A549 (cell line): ENCODE results near the gene CSF2. TPM values are rescaled to one million over a fixed set of nuclear protein-coding genes. Genes with fewer than 3 reads are reported as not detected.
A peak's percentile ranks its signal among the peaks of the same experiment; 100 is the strongest.

Source experiments
- ATAC-seq, 2 experiments: fragments of 200-7000 bp in 1 of 2; fragments of >200 bp in 1 of 2; cut with Nextera tagmentation in 1 of 2; cut with Tn5 transposase in 1 of 2; 3 replicates each; pipeline versions ENCODE4 v1.8.0 to v1.9.1; 2018 to 2020; ENCODE audit warnings: mild to moderate bottlenecking in 1 of 2, moderate library complexity in 1 of 2
- CTCF ChIA-PET: fragments of 300-600 bp; sonication (Branson Sonifier 250); formaldehyde crosslinking; extraction: SDS; loops from one replicate; lab custom pipeline; 2021; ENCODE audit warnings: antibody characterized with exemption, inconsistent platforms; lab: Yijun Ruan, JAX
- POLR2A ChIA-PET: fragments of 350-600 bp; formaldehyde crosslinking; extraction: SDS; loops from one replicate; lab custom pipeline; 2021; ENCODE audit warnings: antibody characterized with exemption, inconsistent platforms; lab: Yijun Ruan, JAX
- DNase-seq, 2 experiments: peaks; one replicate each; pipeline versions ENCODE4 v3.0.0 to v3.0.0-alpha.2; 2011 to 2016; ENCODE audit warnings: low read depth in 1 of 2, low spot score in 1 of 2
- FAIRE-seq: peaks from 2 replicates; lab custom pipeline; 2011; peaks lifted over from hg19 to GRCh38; lab: Jason Lieb, UNC
- H3K27ac ChIP-seq, 2 experiments: fragments of >200 bp; sonication (Bioruptor Twin); formaldehyde crosslinking; 3 replicates each; pipeline ENCODE4 v1.5.1; 2016 to 2017
- H3K4me1 ChIP-seq: fragments of >200 bp; sonication (Bioruptor Twin); formaldehyde crosslinking; 3 replicates; pipeline ENCODE4 v1.6.1; 2016
- H3K4me2 ChIP-seq: fragments of >200 bp; sonication (Bioruptor Twin); formaldehyde crosslinking; 3 replicates; pipeline ENCODE4 v1.6.1; 2016
- H3K4me3 ChIP-seq: fragments of >200 bp; sonication (Bioruptor Twin); formaldehyde crosslinking; 3 replicates; pipeline ENCODE4 v1.5.1; 2016
- H3K9me3 ChIP-seq: fragments of >200 bp; sonication (Bioruptor Twin); formaldehyde crosslinking; 3 replicates; pipeline ENCODE4 v1.6.1; 2016
- BCL3 ChIP-seq: fragments of >200 bp; sonication (Bioruptor Twin); formaldehyde crosslinking; IDR thresholded peaks from 3 replicates; pipeline ENCODE4 v1.6.1; 2016
- CBX2 ChIP-seq: fragments of 200-600 bp; sonication (generic); IDR thresholded peaks from 2 replicates; pipeline ENCODE4 v1.6.1; 2016; ENCODE audit warnings: low read depth, mild to moderate bottlenecking, borderline replicate concordance
- CBX8 ChIP-seq: fragments of 200-600 bp; sonication (generic); IDR thresholded peaks from 2 replicates; pipeline ENCODE4 v1.6.1; 2016
- CHD2 ChIP-seq: fragments of 150-350 bp; IDR thresholded peaks from 2 replicates; pipeline ENCODE4 v1.6.1; 2014; ENCODE audit warnings: low read length; ENCODE audit not compliant: partially characterized antibody
- EHMT2 ChIP-seq: fragments of 200-600 bp; sonication (generic); IDR thresholded peaks from 2 replicates; pipeline ENCODE4 v1.6.1; 2016; ENCODE audit warnings: antibody characterized with exemption, low read depth, mild to moderate bottlenecking, moderate library complexity
- EP300 ChIP-seq, 2 experiments: fragments of >200 bp; sonication (Bioruptor Twin); formaldehyde crosslinking; IDR thresholded peaks; 2 replicates in 1 of 2; 3 replicates in 1 of 2; pipeline ENCODE4 v1.6.1; 2016 to 2017
- FOSL2 ChIP-seq, 2 experiments: fragments of 450-650 bp in 1 of 2; fragments of >200 bp in 1 of 2; sonication (Bioruptor Twin) in 1 of 2; formaldehyde crosslinking; IDR thresholded peaks; 2 replicates each; pipeline versions ENCODE4 v1.5.0 to v1.6.1; 2016 to 2020; ENCODE audit warnings: mild to moderate bottlenecking in 1 of 2, moderate library complexity in 1 of 2
- FOXS1 ChIP-seq: fragments of 250-450 bp; sonication (Bioruptor Pico); IDR thresholded peaks from 2 replicates; pipeline ENCODE4 v1.5.0; 2020; ENCODE audit warnings: mild to moderate bottlenecking, moderate library complexity
- GATA3 ChIP-seq: IDR thresholded peaks from 2 replicates; pipeline ENCODE4 v1.6.1; 2012; ENCODE audit warnings: borderline replicate concordance
- HEYL ChIP-seq: fragments of 250-450 bp; sonication (Bioruptor Pico); IDR thresholded peaks from 2 replicates; pipeline ENCODE4 v1.8.0; 2021; ENCODE audit warnings: mild to moderate bottlenecking, moderate library complexity
- HOXB13 ChIP-seq: fragments of 250-450 bp; sonication (Bioruptor Pico); IDR thresholded peaks from 2 replicates; pipeline ENCODE4 v1.5.0; 2020; ENCODE audit warnings: low read depth, mild to moderate bottlenecking, moderate library complexity
- JUN ChIP-seq, 2 experiments: fragments of >200 bp; sonication (Bioruptor Twin); formaldehyde crosslinking; IDR thresholded peaks; 2 replicates in 1 of 2; 3 replicates in 1 of 2; pipeline ENCODE4 v1.6.1; 2016 to 2017
- JUNB ChIP-seq: fragments of >200 bp; sonication (Bioruptor Twin); formaldehyde crosslinking; IDR thresholded peaks from 2 replicates; pipeline ENCODE4 v1.6.1; 2016
- KDM1A ChIP-seq: fragments of 200-600 bp; sonication (generic); IDR thresholded peaks from 2 replicates; pipeline ENCODE4 v1.6.1; 2016; ENCODE audit warnings: low read depth, mild to moderate bottlenecking
- KDM5A ChIP-seq: fragments of 200-600 bp; sonication (generic); IDR thresholded peaks from 2 replicates; pipeline ENCODE4 v1.6.1; 2016; ENCODE audit warnings: antibody characterized with exemption, mild to moderate bottlenecking
- MAX ChIP-seq: IDR thresholded peaks from 2 replicates; pipeline ENCODE4 v1.6.1; 2012
- MAZ ChIP-seq: fragments of 150-350 bp; IDR thresholded peaks from 2 replicates; pipeline ENCODE4 v1.6.1; 2014; ENCODE audit warnings: antibody characterized with exemption, low read depth, low read length, borderline replicate concordance
- NFE2L2 ChIP-seq: fragments of 150-350 bp; conservative IDR thresholded peaks from 2 replicates; pipeline ENCODE4 v1.6.1; 2014; ENCODE audit warnings: low read length
- PBX3 ChIP-seq: IDR thresholded peaks from 2 replicates; pipeline ENCODE4 v1.6.1; 2012
- POLR2A ChIP-seq: IDR thresholded peaks from 2 replicates; pipeline ENCODE4 v1.6.1; 2012; ENCODE audit warnings: mild to moderate bottlenecking, low read length
- REST ChIP-seq: fragments of 200-600 bp; sonication (generic); IDR thresholded peaks from 2 replicates; pipeline ENCODE4 v1.6.1; 2016; ENCODE audit warnings: antibody characterized with exemption, mild to moderate bottlenecking, moderate library complexity
- RFX5 ChIP-seq: fragments of 450-650 bp; IDR thresholded peaks from 2 replicates; pipeline ENCODE4 v1.7.1; 2014; ENCODE audit warnings: antibody characterized with exemption, mild to moderate bottlenecking, moderate library complexity
- RNF2 ChIP-seq: fragments of 200-600 bp; sonication (generic); IDR thresholded peaks from 2 replicates; pipeline ENCODE4 v1.6.1; 2016; ENCODE audit warnings: low read depth, mild to moderate bottlenecking, antibody characterized with exemption, moderate library complexity, borderline replicate concordance
- SMC3 ChIP-seq: fragments of >200 bp; sonication (Bioruptor Twin); formaldehyde crosslinking; IDR thresholded peaks from 3 replicates; pipeline ENCODE4 v1.6.1; 2018; ENCODE audit warnings: inconsistent platforms
- WGBS: methylation state at CpG from one replicate; pipeline ENCODE4 v1.1.6; 2017; ENCODE audit errors: missing lambda C conversion rate; 5-methylcytosine and 5-hydroxymethylcytosine counted together
- polyA plus RNA-seq, 4 experiments: library from polyadenylated mRNA; depleted of rRNA in 3 of 4; stranded (reverse); fragments of >200 nt; fragmentation: RNase III in 1 of 4; extraction: RNeasy Plus Mini Kit Qiagen cat#74134 plus additional on column Dnase treatment in 1 of 4; gene quantifications; 2 replicates in 3 of 4; 3 replicates in 1 of 4; pipeline ENCODE4 v1.2.3, GENCODE V29; 2011 to 2017

The CSF2 gene
- polyA plus RNA-seq, 2 of the 4 experiments (the other 2 are of a cell fraction), result not detected

GRCh38 chr5:132099905-132100304 lies 26.3 kb downstream of the CSF2 start:
- Histone ChIP-seq H3K27ac (no peak overlapping the region), H3K4me1 (peaks cover 28% of the 10 kb centered on the region)
- no peak for FAIRE-seq

GRCh38 chr5:132100672-132101261 lies 27.2 kb downstream of the CSF2 start:
- TF ChIP-seq FOSL2 (IDR thresholded peaks at IDR 0.05) (no peak), FOSL2 (CRISPR knock-in tag; IDR thresholded peaks at IDR 0.05) (no peak), CBX2 (no peak), POLR2A (no peak), REST (no peak), KDM5A (no peak), CBX8 (no peak), EHMT2 (no peak), EP300 (IDR thresholded peaks at IDR 0.05) (no peak), SMC3 (no peak), HOXB13 (no peak)
- Histone ChIP-seq H3K9me3 (no peaks in the 10 kb centered on the region), H3K4me1 (peaks cover 21% of the 10 kb centered on the region), H3K27ac (no peak overlapping the region), H3K4me2 (no peak overlapping the region), H3K4me3 (no peak overlapping the region)
- no peak for ATAC-seq
- DNase-seq, result no peak
- ChIA-PET CTCF (interaction anchor here (0.9 to 1.4 kb wide), 2 partner anchors 9 to 35 kb away, joined by 4 to 5 read pairs; no protein-coding TSS in a partner anchor), POLR2A (no interaction called here)
- no peak for FAIRE-seq
- 79% methylated on average over 8 of the region's 8 CpGs for WGBS

More at GRCh38 chr5:132099905-132100304, 26.3 kb downstream of the CSF2 start:
- DNase-seq, result no peak
- 90% methylated on average over 3 of the region's 3 CpGs for WGBS
- no peaks in the 10 kb centered on the region for H3K9me3 ChIP-seq
- ATAC-seq, result no peak
- CTCF ChIA-PET, result interaction anchor here (0.9 to 1.4 kb wide), 2 partner anchors 10 to 35 kb away, joined by 4 to 5 read pairs; no protein-coding TSS in a partner anchor
- no peak overlapping the region for H3K4me3 ChIP-seq
- POLR2A ChIA-PET, result no interaction called here
- no peak for TF ChIP-seq CHD2
- no peak for TF ChIP-seq GATA3
- no peak for TF ChIP-seq JUNB
- no peak for TF ChIP-seq CBX2
- TF ChIP-seq MAZ, result no peak
- no peak for TF ChIP-seq MAX
- TF ChIP-seq EP300 (IDR thresholded peaks at IDR 0.05), result no peak
- TF ChIP-seq HEYL (CRISPR knock-in tag), result no peak
- no peak for TF ChIP-seq FOXS1 (CRISPR knock-in tag)
- no peak for TF ChIP-seq RFX5
- H3K4me2 ChIP-seq, result no peak overlapping the region

GRCh38 chr5:132101385-132101880 lies 27.8 kb downstream of the CSF2 start:
- DNase-seq (no peak), FAIRE-seq (no peak), ATAC-seq (no peak)
- no peak overlapping the region for H3K4me2 ChIP-seq
- ChIA-PET POLR2A (no interaction called here), CTCF (interaction anchor here (0.6 to 1.5 kb wide), 7 partner anchors 9 to 170 kb away, joined by 3 to 7 read pairs (median 3); no protein-coding TSS in a partner anchor)
- H3K4me3 ChIP-seq, result no peak overlapping the region
- WGBS, result 82% methylated on average over 6 of the region's 6 CpGs
- peaks cover 21% of the 10 kb centered on the region for H3K4me1 ChIP-seq
- TF ChIP-seq KDM1A, result no peak
- TF ChIP-seq MAX, result no peak
- no peak for TF ChIP-seq JUN (IDR thresholded peaks at IDR 0.05)
- TF ChIP-seq RNF2, result no peak
- no peak for TF ChIP-seq BCL3
- no peak for TF ChIP-seq JUNB
- TF ChIP-seq PBX3, result no peak
- TF ChIP-seq FOXS1 (CRISPR knock-in tag), result no peak
- no peak for TF ChIP-seq FOSL2 (IDR thresholded peaks at IDR 0.05)
- no peak for TF ChIP-seq FOSL2 (CRISPR knock-in tag; IDR thresholded peaks at IDR 0.05)
- TF ChIP-seq NFE2L2, result no peak
- TF ChIP-seq CBX8, result no peak
- TF ChIP-seq, all 56 proteins: peak for 0
- no peaks in the 10 kb centered on the region for H3K9me3 ChIP-seq
- H3K27ac ChIP-seq, result peak overlapping the region in 1 of 2 experiments; percentile 38; a peak in 1 of 6 replicates
